NCI-H2107 treated with DMSO at 0.1 percent for 48 hours (cell line): ENCODE results near the gene ATP8B1.
"Not testable (repeated sequence)": the region's sequence is repeated elsewhere in the genome, so short reads cannot be mapped to it uniquely, and the experiment has no call there.

ENCODE experiments used
- DNase-seq: peaks from one replicate; lab custom pipeline; 2025; ENCODE audit not compliant: unreplicated experiment; lab: John Stamatoyannopoulos, UW

Gene ATP8B1

DNA sequence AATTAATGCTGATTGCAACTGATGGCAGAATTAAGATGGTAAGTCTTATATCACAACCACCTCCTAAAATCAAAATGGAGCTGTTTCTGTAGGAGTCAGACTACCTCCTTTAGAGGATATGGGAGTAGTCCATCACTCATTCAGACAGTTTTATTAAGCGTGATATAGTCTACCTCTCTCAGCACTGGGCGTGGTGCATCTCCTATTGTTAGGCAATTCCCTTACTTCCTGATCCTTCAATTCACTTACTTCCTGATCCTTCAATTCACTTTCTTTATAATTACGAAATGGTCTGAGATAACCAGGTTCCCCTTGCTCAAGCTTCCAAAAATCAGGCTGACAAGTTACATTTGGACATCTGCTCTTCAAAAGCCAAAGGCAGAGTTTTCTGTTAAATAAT lies 31.9 kb downstream of the ATP8B1 start:
- DNase-seq = no peak

DNA sequence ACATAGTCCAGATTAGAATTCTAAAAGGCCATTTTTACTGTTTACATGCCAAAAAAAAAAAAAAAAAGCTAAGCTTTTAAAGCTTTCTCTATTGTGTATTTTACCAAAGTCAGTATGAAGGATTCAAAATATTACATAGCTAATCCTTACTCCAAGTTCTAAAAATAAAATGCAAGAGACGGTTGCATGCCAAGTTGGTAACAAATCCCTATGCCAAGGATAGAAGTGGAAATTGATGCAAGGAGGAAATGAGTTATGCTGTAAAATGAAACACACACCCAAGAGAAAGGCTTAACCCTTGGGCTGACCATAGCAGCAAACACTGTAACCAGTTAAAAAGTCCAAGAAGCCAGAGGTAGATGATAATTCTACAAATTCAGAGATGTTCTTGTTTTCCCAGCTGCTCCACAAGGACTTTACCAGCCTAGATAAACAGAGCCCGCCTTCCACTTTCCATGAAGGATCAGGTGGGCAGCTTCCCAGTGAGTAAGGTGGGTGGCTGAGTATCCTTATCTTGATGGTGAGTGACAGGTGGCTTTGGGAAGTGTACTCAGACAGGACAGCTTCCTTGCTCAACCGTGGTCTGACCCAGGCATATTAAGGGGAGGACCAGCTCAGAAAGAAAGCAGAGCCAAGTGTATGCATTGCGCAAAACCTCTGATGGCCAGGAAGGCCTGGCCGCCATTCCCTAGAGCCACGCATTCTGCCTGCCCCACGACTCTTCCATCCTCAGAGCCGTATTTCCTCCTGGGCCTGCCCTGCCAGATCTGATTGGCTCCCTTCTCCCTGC lies 34.4 kb downstream of the ATP8B1 start:
- no peak for DNase-seq

DNA sequence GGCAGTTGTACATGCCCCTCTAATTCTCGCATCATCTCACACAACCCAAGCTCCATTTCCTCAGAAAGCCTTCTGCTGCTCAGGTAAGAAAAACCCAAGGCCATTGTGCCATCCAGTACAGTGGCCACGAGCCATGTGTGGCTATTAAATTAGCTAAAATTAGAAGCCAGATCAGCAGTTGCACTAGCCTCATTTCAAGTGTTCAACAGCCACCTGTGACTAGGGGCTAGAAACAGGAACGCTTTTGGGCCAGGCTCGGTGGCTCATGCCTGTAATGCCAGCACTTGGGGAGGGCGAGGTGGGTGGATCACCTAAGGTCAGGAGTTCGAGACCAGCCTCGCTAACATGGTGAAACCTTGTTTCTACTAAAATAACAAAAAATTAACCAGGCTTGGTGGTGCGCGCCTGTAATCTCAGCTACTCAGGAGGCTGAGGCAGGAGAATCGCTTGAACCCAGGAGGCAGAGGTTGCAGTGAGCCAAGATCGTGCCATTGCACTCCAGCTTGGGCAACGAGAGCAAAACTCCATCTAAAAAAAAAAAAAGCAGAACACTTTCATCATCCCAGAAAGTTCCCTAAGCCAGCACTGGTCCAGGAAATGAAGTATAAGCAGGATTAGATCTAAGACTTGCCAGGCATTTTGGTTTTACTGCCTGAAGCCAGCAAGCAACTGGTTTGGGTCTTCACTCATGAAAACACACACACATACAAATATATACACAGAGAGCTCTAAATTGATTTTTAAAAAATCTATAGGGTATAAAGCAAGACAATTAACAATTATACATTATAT lies 35.7 kb downstream of the ATP8B1 start:
- DNase-seq = no peak

DNA sequence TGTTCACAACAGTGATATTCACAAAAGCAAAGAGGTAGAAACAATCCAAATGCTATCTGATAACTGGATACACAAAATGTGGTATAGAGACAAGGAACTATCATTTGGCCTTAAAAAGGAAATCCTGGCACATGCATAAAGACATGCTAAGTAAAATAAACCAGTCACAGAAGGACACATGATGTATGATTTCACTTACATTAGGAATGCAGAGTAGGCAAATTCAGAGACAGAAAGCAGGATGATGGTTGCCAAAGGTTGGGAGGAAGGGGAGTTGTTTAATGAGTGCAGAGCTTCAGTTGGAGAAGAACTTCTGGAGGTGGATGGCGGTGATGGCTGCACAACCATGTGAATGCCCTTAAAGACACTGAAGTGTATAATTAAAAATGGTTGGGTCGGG lies 38.1 kb downstream of the ATP8B1 start:
- DNase-seq = no peak

DNA sequence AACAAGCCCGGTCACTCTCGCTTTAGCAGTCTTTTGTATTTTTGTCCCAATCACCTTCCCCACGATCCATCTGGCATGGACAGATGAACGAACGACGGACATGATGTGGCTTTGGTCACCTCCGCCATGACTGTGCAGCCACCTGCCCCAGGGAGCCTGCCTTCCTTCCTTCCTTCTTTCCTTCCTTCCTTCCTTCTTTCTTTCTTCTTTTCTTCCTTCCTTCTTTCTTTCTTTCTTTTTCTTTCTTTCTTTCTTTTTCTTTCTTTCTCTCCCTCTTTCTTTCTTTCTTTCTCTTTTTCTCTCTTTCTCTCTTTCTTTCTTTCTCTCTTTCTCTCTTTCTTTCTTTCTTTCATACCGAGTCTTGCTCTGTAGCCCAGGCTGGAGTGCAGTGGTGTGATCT lies 39.0 kb downstream of the ATP8B1 start:
- DNase-seq = no peak

DNA sequence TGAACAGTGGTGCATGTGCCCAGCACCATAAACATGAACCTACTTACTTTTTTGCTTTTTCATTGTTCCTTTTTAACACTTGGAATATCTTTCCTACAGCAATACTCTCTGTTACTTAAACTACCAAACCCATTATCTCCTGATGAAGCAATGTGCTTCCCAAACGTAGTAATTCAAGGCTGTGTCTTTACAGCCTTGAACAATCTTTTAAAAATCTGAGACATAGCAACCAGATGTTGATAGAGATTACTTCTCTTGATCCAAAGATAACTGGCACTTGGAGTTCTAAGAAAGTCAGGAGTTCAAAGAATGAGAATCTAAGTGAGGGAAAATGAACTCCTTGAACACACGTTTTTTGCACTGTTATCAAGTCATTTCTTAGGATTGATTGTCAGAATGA lies 40.4 kb downstream of the ATP8B1 start:
- no peak for DNase-seq

DNA sequence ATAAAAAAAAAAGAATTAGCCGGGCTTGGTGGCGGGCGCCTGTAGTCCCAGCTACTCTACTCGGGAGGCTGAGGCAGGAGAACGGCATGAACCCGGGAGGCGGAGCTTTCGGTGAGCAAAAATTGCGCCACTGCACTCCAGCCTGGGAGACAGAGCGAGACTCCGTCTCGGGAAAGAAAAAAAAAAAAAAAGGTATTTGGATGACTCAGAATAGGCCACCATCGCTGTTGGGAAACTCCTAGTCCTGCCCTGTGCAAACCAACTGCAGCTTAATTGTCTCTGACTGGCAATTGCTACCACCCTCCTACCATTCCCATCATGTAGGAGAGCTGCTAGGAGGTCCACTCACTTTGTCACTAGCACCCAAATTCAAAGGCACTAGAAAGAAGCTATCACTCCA lies 43.5 kb downstream of the ATP8B1 start:
- no peak for DNase-seq

DNA sequence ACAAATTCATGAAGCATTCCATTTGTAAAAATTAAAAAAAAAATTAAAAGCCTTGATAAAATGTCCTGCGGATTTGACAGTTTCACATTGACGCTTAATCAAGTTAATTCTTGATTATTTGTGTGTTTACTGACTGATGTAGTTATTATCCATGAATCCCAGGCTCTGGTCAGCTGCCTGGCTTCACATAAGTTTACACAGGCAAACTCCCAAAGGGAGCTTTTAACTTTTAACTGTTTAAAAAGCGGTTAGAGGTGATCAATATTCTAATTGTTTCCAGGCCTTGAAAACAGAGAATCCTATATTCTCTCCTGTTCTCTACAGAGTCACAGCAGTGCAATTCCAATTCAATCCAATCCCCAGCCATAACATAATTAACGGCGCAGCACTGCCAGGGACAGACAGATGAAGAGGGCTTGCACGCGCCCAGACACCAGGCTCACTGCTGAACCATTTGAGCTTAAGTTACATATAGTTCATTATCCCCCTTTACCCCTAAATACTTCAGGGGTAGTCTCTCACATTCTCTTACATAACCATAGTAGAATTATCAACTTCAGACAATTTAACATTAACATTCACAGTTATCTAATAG lies 47.5 kb downstream of the ATP8B1 start:
- DNase-seq = peak; percentile 58

DNA sequence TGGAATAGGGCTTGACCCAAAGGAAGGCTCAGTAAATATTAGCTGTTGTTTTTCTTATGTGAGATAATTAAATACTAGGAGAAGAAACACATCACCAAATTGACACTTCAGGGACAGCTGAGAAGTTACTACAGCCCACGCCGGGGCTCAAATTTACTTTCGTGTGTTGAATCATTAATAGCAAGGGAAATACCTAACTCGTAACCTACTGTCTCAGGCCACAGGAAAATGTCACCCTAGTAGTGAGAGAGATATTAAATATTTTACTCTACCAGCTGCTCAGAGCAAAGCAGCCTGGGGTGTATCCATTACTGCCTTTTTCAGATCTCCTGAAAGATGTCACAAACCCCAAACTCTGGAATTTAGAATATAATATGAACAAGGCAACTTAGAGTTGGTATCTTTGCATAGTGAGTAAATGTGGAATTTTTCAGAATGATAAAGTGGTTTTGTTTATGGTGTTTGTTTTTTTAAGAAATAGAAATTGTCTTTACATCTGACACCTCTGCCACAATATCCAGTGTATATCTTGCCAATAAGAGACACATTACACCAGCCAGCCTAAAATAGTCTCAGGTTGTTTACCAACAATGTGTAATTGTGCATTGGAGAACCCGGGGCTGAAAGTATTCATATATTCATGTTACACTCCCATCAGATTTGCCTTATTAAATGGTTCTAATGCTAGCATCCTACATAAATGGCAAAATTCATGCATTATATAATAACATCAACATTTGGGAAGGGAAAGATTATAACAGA lies 48.4 kb downstream of the ATP8B1 start:
- peak; percentile 56 for DNase-seq

DNA sequence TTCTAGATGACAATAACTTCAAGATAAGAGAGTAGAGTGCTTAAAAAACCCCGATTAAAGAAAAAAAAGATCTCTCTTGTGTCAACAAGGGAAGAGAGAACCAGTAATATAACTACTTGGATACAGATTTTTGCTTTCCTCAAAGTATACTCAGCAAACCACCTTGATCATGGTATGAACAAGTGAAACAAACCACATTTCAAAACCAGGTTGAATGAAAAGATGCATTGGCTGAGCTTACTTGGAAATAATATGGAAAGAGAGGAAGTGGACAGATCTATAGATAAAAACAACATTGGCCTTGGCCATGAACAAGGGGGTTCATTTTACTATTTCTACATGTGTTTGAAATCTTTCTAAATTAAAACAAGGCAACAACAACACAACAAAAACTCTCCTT lies 50.1 kb downstream of the ATP8B1 start:
- no peak for DNase-seq

DNA sequence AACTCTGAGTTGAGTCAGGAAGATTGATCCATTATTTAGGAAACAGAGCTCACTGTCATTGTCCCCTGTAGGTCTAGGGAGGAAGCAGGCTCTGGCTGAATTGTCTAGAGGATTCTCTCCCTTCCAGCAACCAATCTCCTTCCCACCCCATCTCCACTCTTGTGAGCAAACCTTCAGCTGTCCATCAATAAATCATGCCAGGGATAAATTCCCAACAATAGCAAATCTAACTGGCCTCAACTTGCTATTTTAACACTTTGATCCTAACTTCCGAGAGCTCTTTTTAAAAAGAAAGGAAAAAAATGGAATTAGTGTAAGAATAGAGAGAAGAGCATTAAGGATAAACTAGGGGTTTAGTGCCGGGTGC lies 53.5 kb downstream of the ATP8B1 start:
- DNase-seq = no peak

DNA sequence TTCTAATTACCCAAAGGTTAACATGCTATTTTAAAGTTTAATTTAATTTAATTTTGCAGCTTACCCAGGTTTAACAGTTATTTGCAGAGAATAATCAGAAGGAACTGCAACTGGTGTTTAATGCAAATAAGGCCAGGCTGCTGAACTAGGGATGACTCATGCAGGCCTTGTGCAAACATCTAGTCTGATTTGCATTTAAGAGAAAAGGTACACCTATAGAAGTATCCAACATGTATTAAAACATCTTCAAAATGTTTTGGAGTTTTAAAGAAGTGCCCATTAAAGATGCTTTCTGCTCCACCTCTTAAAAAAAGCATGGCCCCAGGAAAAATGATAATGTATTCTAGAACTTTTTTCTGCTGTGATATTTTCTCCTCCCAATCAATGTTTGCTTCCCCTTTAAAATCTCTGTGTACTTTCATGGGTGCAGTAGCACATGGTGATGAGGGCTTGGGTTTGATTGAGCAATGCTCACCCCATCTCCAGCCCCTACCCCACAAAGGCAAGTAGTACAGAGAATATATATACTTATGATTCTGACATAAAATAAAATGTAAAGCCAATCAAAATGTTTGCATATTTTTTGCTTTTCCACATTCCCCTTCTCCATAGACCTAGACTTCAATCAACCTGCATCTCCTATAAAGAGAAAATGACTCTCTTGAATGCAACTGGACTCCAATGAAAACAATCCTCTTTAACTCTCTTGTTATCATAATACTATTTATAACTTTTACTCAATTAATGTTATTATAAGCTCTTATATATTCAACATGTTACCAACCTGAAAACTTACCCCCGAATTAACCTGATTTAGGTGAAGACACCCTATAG lies 54.1 kb downstream of the ATP8B1 start:
- peak; percentile 84 for DNase-seq

DNA sequence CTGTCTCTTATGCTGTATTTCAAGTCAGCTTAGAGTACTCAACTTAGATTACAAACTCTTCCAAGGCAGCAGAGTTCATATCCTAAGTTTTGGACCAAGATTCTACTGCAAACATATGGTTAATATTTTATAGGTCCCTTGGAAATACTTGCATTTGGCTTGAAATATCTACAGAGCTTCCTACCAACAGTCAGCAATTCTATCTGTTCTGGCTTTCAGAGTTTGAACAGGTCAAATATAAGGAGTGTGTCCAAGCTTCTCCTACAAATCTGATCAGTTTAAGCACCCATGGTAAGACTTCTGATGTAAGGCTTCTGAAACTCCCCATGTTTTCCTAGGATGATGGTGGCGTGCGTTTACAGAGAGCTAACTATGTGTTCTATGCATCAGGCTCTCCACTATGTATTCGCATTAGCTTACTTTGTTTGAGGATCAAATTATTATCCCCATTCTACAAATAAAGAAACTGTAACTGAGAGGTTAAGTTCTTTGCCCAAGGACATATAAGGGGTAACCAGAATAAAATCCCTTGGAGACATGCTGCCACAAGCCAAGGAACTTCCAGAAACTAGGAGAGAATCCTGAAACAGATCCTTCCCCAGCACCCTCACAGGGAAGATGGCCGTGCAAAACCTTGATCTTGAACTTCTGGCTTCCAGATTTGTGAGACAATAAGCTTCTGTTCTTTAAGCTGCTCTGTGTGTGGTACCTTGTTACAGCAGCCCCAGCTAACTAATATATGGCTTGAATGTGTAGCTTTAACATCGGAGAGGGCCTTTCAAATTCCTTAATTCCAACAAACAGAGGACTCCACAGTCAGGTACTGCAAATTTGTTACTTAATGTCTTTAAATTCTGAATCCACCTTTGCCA lies 55.1 kb downstream of the ATP8B1 start:
- peak; percentile 34 for DNase-seq

DNA sequence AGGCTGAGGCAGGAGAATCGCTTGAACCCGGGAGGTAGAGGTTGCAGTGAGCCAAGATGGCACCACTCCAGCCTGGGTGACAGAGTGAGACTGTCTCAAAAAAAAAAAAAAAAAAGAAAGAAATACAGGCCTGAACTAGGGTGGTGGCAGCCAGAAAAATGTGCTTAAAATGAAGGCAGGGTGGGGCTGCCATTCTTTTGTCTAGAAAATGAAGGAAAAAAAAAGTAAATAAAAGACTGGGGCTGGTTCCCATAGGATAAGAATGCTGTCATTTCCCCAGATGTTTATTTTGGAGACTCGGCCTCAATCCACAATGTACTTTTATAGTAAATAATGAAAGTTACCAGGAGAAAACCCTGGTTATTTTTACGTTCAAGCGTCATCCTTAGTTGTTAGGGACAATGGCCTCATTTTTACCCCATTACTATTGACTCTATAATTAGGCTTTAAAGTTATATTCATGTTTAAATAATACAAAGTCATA lies 58.9 kb downstream of the ATP8B1 start:
- DNase-seq = no peak

DNA sequence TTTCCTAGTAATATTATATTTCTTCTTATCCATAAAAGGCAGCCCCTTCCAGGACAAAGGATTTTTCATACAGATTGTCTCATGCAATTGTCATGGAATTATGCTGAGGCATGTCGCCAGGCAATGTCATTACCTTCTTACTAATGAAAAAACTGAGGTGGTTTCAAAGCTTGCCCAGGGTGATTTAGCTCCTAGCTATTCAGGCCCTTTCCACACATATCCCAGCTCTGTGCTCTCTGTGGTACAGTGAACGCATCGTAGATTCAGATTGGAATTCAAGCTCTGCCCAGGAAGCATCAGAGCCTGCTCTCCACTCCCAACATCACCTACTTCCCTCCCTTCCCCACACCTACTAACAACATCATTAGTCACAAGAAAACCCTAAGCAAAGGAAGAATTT lies 60.1 kb downstream of the ATP8B1 start:
- DNase-seq = peak; percentile 25

DNA sequence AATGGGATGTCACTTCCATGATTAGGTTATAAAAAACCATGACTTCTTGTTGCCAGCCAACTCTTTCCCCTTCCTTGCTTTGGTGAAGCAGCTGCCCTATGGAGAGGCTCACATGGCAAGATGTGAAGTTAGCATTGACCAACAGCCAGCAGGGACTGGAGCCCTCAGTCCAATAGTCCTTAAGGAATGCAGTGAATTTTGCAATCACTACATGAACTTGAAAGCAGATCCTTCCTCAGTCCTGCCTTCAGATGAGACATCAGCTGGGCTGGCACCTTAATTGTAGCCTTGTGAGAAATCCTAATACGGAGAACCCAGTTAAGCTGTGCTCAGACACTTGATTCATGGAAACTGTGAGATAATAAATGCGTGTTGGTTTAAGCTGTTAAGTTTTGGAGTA lies 61.8 kb downstream of the ATP8B1 start:
- DNase-seq = no peak

DNA sequence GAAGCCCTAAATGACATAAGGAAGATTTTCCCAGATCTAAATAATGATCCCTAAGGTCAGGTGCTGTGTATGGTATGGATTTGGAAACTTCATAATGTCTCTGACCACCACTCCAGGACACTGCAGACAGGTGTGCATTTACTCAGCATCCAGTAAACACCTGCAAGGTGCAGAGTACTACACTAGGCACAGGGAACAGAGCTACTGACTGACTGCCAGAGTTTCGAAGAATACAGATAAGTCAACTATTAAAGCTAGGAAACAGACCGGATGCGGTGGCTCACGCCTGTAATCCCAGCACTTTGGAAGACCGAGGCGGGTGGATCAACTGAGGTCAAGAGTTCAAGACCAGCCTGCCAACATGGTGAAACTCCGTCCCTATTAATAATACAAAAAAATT lies 65.0 kb downstream of the ATP8B1 start:
- no peak for DNase-seq

DNA sequence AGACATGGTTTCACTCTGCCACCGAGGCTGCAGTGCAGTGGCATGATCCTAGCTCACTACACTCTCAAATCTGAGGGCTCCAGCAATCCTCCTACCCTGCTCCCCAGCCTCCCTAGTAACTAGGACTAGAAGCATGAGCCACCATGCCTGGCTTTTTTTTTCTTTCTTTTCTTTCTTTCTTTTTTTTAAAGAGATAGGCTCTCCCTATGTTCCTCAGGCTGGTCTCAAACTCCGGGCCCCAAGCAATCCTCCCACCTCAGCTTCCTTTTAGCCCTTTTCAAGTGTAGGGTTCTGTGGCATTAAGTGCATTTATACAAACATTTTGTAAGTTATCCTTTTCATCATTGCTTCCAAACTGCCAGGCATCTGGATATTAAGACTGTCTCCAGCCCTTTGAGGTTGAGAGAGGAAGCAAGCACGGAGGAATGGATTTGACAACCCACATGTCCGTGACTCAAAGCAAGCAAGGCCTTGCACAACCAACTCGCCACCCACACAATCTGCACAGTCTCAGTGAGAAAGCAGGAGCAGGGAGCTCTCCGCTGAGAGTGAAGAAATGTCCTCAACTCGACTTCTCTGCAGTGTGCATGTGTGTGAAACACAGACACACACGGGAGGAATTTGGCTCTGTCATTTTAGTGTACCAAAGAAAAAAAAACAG lies 65.6 kb downstream of the ATP8B1 start:
- no peak for DNase-seq

DNA sequence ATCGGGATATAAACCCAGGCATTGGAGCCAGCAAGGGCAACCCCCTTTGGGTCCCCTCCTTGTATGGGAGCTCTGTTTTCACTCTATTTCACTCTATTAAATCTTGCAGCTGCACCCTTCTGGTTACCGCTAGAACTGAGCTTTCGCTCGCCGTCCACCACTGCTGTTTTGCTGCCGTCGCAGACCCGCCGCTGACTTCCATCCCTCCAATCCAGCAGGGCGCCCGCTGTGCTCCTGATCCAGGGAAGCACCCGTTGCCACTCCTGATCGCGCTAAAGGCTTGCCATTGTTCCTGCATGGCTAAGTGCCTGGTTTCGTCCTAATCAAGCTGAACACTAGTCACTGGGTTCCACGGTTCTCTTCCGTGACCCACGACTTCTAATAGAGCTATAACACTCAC lies 68.1 kb downstream of the ATP8B1 start:
- not testable (repeated sequence) for DNase-seq
